Activated T-cell treated with anti-CD3 and anti-CD28 coated beads, Interleukin-2, amount 50 U/mL, for 1 hour (primary cell): ENCODE measurements around the gene JPH2.
"Not testable (repeated sequence)": the region's sequence is repeated elsewhere in the genome, so short reads cannot be mapped to it uniquely, and the experiment has no call there.

Source experiments
- DNase-seq: peaks from one replicate; pipeline ENCODE4 v3.0.0-alpha.2; 2020

The JPH2 gene

DNA sequence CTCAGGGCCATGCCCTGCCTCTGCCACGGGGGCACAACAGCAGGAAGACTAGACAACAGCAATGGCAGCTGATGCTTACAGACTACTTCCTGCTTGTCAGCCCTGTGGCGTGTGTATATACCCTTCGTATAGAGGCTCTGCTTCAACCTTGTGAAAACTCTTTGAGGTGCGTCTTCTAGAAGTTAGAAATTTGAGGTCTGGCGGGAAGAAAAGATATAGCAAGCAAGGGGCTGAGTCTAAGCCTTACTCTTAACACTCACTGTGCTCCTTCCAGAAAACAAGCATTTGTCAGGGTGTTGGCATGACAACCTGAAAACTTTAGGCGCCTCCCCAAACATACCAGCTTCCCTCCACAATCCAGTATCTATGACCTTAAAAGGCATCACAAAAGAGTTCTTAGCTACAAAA is 33.3 kb downstream of the JPH2 start:
- DNase-seq = peak; percentile 29

DNA sequence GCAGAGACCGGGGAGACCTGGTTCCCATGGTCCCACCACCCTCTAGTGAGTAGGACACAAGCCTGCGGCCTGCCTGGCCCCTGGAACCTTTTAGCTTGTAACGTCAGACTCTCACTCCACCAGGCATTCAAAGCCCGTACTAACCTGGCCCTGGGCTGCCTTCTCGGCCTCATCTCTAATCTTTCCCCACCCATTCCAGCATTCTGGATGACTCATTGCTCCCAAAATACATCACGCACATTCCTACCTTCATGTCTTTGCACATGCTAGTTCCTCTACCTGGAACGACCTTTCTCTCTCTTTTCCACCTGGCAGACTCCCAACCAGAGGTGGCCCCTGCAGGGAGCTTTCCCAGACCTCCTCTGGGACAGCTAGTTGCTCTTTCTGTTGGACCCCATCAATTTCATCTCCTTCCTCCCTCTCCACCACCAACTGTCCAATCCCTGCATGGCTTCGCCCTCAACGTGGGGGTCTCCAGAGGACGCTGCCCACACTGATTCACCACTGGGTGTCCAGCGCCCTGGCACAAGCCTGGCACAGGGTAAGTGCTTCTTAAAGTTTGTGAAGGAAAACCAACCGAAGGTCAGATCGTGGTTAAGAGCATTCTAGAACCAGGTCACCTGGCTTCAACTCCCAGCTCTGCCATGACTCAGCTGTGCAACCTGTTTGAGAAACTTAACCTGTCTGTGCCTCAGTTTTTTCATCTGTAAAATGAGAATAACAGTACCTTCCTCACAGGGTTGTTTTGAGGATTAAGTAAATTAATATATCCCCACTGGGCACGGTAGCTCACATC is 35.2 kb downstream of the JPH2 start:
- no peak for DNase-seq

GRCh38 chr20:44146272-44146671 is 40.7 kb downstream of the JPH2 start:
- no peak for DNase-seq

- no peak for DNase-seq
Observed at GRCh38 chr20:44145131-44145775, 41.7 kb downstream of the JPH2 start.

GRCh38 chr20:44143936-44144335 is 43.1 kb downstream of the JPH2 start:
- DNase-seq = no peak

GRCh38 chr20:44142413-44142812 is 44.6 kb downstream of the JPH2 start:
- DNase-seq = no peak

DNA sequence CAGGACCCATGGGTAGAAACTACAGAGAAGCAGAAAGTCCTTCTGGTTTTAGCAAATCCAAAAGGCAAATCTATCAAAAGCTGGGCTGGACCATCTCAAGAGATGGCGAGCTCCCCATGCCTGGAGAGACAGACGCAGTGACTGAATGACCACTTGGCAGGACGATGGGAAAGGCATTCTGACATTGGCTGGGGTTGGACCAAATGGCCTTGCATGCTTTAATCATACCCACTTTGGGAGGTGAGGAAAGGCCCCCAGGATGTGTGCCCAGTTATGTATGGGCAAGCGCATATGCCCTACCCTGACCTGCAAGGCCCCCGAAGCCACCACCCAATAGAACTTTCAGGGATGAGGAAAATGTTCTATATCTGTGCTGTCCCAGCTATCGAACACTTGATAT is 45.1 kb downstream of the JPH2 start:
- no peak for DNase-seq

DNA sequence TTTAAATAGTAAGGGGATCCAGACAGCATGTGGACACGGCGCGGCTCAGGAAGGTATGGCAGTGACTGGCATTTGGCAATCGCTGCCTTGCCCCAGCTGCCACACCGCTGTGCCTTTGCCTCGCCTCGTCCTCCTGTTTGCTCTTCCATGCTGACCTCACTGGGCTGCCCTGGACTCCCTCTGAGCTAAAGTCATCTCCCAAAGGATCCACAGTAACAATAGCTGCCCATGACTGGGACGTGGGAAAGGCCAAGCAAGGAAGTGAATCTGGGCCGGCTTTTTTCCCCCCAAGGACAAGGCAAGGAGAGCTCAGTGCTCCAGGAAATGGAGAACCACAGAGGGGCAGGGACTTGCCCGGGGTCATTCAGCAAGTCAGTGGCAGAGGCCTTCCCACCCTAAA is 48.1 kb downstream of the JPH2 start:
- no peak for DNase-seq

GRCh38 chr20:44137266-44137801 is 49.7 kb downstream of the JPH2 start:
- no peak for DNase-seq

GRCh38 chr20:44136579-44137265 is 50.3 kb downstream of the JPH2 start:
- no peak for DNase-seq

GRCh38 chr20:44135417-44136204 is 51.4 kb downstream of the JPH2 start:
- no peak for DNase-seq

DNA sequence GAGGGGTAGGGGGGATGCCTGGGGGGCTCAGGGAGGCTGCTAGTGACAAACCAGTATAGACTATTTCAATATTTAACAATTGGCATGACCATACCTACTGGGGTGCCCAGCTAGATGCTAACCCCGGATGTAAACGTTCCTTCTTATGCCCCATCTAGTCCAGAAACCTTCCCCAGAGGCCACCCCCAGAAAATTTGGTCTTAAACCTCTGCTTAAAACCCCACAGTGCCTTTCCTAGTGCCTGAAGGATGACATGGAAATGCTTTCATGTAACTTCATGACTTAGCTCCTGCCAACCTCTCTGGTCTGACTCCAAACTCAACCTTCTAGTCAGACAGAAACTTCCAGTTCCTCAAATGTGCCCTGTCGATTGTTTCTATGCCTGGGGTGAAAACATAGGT is 52.0 kb downstream of the JPH2 start:
- no peak for DNase-seq

DNA sequence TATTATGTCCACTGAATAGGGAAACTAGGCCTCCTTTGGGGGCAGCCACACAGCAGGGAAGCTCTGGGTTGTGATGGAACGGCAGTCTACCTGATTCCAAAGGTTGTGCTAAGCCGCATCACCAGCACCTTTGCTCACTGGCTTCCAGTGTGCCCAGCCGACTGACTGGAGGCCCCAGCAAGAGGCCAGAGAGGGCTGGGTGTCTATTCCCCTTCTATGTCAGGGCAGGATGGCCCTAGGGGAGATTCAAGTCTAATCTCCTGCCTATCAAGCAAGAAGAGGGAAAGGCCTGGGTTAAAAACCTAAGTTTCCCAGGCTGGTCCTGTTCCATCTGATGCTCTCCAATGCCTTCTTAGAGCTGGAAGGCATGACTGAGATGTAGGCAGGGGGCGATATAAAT is 53.6 kb downstream of the JPH2 start:
- DNase-seq = no peak

DNA sequence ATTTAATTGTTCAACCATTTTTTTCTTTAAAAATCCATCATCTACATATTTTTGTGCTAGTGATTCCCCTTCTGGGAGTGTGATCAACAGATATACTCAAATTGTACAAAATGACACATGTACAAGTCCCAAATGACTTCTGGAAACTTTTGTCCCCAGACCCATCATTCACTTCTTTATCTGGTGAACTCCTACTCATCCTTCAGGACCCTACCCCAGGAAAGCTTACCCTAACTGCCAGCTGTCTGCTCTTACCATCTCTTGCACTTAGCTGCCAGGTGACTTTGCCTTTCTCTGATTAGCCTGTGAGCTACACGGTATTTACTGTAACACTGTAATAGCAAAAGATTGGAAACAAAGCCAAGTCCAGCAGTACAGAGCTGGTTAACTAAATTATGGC is 55.3 kb downstream of the JPH2 start:
- no peak for DNase-seq

DNA sequence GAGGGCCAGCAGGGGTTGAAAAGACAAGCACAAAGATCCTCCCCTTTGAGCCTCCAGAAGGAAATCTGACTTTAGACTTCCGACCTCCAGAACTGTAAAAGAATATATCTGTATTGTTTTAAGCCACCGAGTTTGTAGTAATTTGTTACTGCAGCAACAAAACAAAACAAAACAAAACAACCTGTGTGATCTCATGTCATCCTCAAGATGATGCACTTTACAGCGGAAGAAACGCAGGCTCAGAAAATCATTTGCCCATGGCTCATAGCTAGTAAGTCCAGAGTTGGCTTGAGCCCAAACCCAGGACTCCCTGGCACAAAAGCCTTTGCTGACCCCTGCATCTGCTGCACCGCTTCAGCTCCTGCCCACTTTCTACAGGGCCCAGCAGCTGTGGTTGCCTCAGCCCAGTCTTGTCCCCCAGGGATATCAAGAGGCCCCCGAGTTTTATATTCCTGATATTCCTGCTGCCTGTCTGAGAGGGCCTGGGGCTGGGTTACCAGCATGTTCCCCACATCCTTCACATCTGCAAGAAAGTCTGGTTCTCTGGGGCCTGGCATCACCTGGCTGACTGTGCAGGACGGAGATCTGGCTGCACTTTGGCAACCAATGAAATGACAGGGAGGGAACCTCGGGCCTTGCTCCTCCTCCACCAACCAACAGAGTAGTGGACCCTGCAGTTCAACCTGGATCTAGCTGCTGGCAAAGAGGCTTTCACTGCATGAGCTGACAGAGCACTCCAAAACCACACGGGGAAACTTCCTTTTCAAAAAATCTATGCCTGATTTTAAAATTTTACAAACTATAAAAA is 56.9 kb downstream of the JPH2 start:
- DNase-seq = no peak

- not testable (repeated sequence) for DNase-seq
Observed at GRCh38 chr20:44129300-44129699, 57.7 kb downstream of the JPH2 start.

- DNase-seq = no peak
Observed at GRCh38 chr20:44126445-44126844, 60.5 kb downstream of the JPH2 start.

DNA sequence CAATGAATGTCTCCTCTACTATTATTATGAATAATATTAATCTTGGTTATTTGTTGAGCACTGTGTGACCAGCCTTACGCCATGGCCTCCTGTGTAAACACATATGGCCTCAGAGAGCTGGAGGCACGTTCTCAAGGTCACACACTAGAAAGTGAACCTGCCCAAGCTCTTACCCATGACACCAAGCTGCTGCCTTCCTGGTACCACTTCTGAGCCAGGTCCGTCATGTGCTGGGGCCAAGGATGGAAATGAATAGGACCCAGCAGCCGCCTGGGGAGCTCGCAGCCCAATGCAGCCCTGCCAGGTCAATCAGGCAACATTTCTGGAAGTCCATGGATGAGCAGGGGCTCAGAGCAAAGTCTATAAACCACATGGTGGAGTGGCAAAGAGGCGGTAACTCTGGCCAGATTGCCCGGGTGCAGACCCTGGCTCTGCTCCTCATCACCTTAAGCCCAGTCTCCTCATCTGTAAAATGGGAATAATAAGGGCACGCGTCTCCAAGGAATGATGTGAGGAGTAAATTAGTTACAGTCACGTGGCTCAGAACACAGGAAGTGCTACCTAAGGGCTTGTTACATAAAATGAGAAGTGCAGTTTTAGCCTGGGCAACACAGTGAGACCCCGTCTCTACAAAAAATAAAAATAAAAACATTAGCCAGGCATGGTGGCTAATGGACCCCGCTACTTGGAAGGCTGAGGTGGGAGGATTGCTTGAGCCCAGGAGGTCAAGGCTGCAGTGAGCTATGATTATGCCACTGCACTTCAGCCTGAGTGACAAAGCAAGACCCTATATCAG is 61.5 kb downstream of the JPH2 start:
- DNase-seq = no peak

DNA sequence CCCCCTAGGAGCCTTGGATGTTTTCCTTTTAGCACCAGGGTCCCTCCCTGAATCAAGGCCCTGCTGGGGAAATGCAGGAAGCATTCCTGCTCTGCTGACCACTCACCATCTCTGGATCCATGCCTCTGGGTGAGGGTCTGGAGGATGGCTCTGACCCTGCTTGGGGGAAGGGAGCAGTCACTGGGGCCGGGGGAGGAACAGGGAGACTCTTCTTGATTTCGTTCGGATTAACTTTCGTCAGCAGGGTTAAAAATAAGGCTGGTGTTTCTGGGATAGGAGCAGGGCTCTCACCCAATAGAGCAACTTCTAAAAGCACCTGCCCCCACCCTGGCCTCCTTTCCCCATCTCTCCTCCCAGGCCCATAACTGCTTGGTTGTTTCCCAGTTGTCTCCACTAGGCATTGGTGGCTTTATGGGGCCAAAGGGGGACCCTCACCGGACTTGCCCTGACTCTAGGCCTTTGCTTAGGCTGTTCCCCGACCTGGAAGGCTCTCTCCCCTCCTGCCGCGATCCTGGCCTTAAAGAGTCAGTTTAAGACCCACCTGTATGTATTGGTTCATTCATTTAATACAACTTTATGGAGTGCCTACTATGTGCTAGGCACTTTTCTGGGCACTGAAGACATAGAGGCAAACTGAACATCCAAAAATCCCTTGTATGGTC is 63.0 kb downstream of the JPH2 start:
- no peak for DNase-seq

- DNase-seq = no peak
Observed at GRCh38 chr20:44123251-44123650, 63.7 kb downstream of the JPH2 start.
